ENCODE data around the gene CR2.
"Not testable (repeated sequence)": the region's sequence is repeated elsewhere in the genome, so short reads cannot be mapped to it uniquely, and the experiment has no call there.

CR2 gene

DNA sequence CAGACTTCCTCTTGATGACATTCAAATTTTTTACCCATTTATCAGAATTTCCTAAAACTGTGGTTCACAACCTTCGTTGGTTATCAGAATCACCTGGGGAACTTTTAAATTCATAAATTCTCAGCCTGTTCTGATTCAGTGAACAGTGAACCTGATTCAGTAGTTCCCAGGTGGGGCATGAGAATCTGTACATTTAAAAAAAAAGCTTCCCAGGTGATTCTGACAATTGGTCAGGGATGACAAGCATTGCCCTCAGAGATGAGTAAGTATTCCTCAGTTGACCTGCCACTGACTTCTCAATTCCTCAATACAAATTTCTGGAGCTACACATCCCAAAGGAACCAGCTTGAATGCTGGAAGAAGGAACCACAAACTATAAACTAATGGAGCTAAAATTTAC lies 23.5 kb upstream of the CR2 start:
- TF ChIP-seq EZH2 (IDR thresholded peaks at IDR 0.05; ENCODE audit: borderline replicate concordance, low read length) = no peak
- TF ChIP-seq, protein P1, sequence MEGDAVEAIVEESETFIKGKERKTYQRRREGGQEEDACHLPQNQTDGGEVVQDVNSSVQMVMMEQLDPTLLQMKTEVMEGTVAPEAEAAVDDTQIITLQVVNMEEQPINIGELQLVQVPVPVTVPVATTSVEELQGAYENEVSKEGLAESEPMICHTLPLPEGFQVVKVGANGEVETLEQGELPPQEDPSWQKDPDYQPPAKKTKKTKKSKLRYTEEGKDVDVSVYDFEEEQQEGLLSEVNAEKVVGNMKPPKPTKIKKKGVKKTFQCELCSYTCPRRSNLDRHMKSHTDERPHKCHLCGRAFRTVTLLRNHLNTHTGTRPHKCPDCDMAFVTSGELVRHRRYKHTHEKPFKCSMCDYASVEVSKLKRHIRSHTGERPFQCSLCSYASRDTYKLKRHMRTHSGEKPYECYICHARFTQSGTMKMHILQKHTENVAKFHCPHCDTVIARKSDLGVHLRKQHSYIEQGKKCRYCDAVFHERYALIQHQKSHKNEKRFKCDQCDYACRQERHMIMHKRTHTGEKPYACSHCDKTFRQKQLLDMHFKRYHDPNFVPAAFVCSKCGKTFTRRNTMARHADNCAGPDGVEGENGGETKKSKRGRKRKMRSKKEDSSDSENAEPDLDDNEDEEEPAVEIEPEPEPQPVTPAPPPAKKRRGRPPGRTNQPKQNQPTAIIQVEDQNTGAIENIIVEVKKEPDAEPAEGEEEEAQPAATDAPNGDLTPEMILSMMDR (IDR thresholded peaks at IDR 0.05; ENCODE audit: low read length) = no peak
- Histone ChIP-seq H3K9ac (ENCODE audit: low read length) (no peak overlapping the region), H3K4me3 (ENCODE audit: low read depth, low read length, poor library complexity, severe bottlenecking) (no peak overlapping the region), H3F3A (ENCODE audit: insufficient read depth, low read length) (no peaks in the 10 kb centered on the region), H4K20me1 (ENCODE audit: insufficient read depth, low read length) (no peaks in the 10 kb centered on the region), H3K9me2 (ENCODE audit: low read depth, low read length) (no peaks in the 10 kb centered on the region), H3K4me2 (ENCODE audit: low read length) (no peak overlapping the region), H3K4me1 (ENCODE audit: insufficient read depth, low read length, severe bottlenecking) (no peaks in the 10 kb centered on the region), H3K27me3 (ENCODE audit: insufficient read depth, low read length) (no peaks in the 10 kb centered on the region), H2AFZ (ENCODE audit: low read length) (no peak overlapping the region), H3K9me3 (ENCODE audit: low read length) (no peaks in the 10 kb centered on the region), H3K79me2 (ENCODE audit: insufficient read depth, low read length) (no peaks in the 10 kb centered on the region), H3K36me3 (ENCODE audit: insufficient read depth, low read length) (no peaks in the 10 kb centered on the region), H3K27ac (ENCODE audit: low read depth, low read length, poor library complexity, severe bottlenecking) (no peak overlapping the region)

DNA sequence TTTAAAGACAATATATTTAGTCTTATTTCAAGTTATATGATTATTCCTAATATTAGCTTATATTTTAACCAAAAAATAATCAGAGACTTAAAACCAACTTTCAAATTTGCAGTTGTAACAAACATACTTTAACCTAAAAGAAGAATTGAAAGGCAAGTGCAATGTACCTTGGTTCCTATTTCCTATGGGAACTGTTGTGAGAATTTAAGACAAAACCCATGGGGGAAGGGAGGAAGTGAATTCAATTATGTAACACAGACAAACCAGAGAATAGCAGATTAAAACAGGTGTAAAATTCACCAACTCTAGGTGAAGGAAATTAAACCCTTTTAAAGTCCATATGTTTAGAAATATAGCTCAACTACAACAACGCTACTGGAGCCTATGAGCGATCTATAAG lies 22.6 kb upstream of the CR2 start:
- TF ChIP-seq, protein P1 (IDR thresholded peaks at IDR 0.05; ENCODE audit: low read length) = no peak
- no peak for TF ChIP-seq EZH2 (IDR thresholded peaks at IDR 0.05; ENCODE audit: borderline replicate concordance, low read length)
- no peaks in the 10 kb centered on the region for H3K36me3 ChIP-seq (ENCODE audit: insufficient read depth, low read length)
- H3K27me3 ChIP-seq (ENCODE audit: insufficient read depth, low read length) = no peaks in the 10 kb centered on the region
- no peak overlapping the region for H3K9ac ChIP-seq (ENCODE audit: low read length)
- no peak overlapping the region for H2AFZ ChIP-seq (ENCODE audit: low read length)
- H3K9me2 ChIP-seq (ENCODE audit: low read depth, low read length) = no peaks in the 10 kb centered on the region
- H3K27ac ChIP-seq (ENCODE audit: low read depth, low read length, poor library complexity, severe bottlenecking) = no peak overlapping the region
- H3K9me3 ChIP-seq (ENCODE audit: low read length) = no peaks in the 10 kb centered on the region
- H3K4me3 ChIP-seq (ENCODE audit: low read depth, low read length, poor library complexity, severe bottlenecking) = no peak overlapping the region
- no peaks in the 10 kb centered on the region for H3F3A ChIP-seq (ENCODE audit: insufficient read depth, low read length)
- no peaks in the 10 kb centered on the region for H3K4me1 ChIP-seq (ENCODE audit: insufficient read depth, low read length, severe bottlenecking)
- no peaks in the 10 kb centered on the region for H3K79me2 ChIP-seq (ENCODE audit: insufficient read depth, low read length)
- no peak overlapping the region for H3K4me2 ChIP-seq (ENCODE audit: low read length)
- H4K20me1 ChIP-seq (ENCODE audit: insufficient read depth, low read length) = no peaks in the 10 kb centered on the region

DNA sequence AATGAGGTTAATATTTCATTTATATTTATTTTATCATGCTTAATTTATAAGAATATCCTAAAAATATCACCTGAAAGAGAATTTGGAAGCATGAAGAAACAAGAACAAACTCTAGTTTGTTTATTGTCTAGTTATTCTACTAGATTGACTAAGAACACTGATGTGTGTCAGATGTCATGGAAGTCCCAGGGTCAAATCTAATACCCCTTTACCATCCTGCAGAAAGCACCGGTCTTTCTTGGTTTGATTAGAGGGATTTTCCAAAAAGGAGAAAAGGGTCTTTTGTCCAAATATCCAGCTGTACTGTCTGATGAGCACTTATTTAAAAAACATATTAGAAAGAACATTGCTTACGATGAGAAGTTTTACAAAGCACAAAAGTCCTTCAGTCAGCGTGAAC lies 20.7 kb upstream of the CR2 start:
- no peaks in the 10 kb centered on the region for H3K4me1 ChIP-seq (ENCODE audit: insufficient read depth, low read length, severe bottlenecking)
- H4K20me1 ChIP-seq (ENCODE audit: insufficient read depth, low read length) = no peaks in the 10 kb centered on the region
- no peak overlapping the region for H3K27ac ChIP-seq (ENCODE audit: low read depth, low read length, poor library complexity, severe bottlenecking)
- H3K79me2 ChIP-seq (ENCODE audit: insufficient read depth, low read length) = no peaks in the 10 kb centered on the region
- H3K4me3 ChIP-seq (ENCODE audit: low read depth, low read length, poor library complexity, severe bottlenecking) = no peak overlapping the region
- H2AFZ ChIP-seq (ENCODE audit: low read length) = no peak overlapping the region
- no peak for TF ChIP-seq EZH2 (IDR thresholded peaks at IDR 0.05; ENCODE audit: borderline replicate concordance, low read length)
- no peaks in the 10 kb centered on the region for H3K36me3 ChIP-seq (ENCODE audit: insufficient read depth, low read length)
- no peak overlapping the region for H3K4me2 ChIP-seq (ENCODE audit: low read length)
- no peaks in the 10 kb centered on the region for H3K9me2 ChIP-seq (ENCODE audit: low read depth, low read length)
- no peak overlapping the region for H3K9ac ChIP-seq (ENCODE audit: low read length)
- H3K9me3 ChIP-seq (ENCODE audit: low read length) = no peaks in the 10 kb centered on the region
- no peaks in the 10 kb centered on the region for H3F3A ChIP-seq (ENCODE audit: insufficient read depth, low read length)
- no peaks in the 10 kb centered on the region for H3K27me3 ChIP-seq (ENCODE audit: insufficient read depth, low read length)

DNA sequence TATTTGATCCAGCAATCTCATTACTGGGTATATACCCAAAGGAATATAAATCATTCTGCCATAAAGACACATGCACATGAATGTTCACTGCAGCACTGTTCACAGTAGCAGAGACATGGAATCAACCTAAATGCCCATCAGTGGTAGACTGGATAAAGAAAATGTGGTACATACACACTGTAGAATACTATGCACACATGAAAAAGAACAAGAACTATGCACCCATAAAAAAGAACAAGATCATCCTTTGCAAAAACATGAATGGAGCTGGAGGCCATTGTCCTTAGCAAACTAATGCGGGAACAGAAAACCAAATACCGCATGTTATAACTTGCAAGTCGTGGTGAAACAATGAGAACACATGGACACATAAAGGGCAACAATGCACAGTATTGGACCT lies 17.4 kb upstream of the CR2 start:
- not testable (repeated sequence) for H3K9ac ChIP-seq (ENCODE audit: low read length); H4K20me1 ChIP-seq (ENCODE audit: insufficient read depth, low read length); H3K9me2 ChIP-seq (ENCODE audit: low read depth, low read length); H3K4me2 ChIP-seq (ENCODE audit: low read length); H3K27me3 ChIP-seq (ENCODE audit: insufficient read depth, low read length); H3K79me2 ChIP-seq (ENCODE audit: insufficient read depth, low read length); H3K4me1 ChIP-seq (ENCODE audit: insufficient read depth, low read length, severe bottlenecking); H2AFZ ChIP-seq (ENCODE audit: low read length); H3F3A ChIP-seq (ENCODE audit: insufficient read depth, low read length); H3K4me3 ChIP-seq (ENCODE audit: low read depth, low read length, poor library complexity, severe bottlenecking); H3K27ac ChIP-seq (ENCODE audit: low read depth, low read length, poor library complexity, severe bottlenecking); H3K36me3 ChIP-seq (ENCODE audit: insufficient read depth, low read length); H3K9me3 ChIP-seq (ENCODE audit: low read length)
